K562 (cell line): ENCODE data around the gene DUSP9. TPM values are rescaled to one million over a fixed set of nuclear protein-coding genes. Genes with fewer than 3 reads are reported as not detected.

Experiments used
- CHD4 ChIP-seq: fragments of 200-600 bp; sonication (generic); IDR thresholded peaks from 3 replicates; pipeline ENCODE4 v1.6.1; 2012; ENCODE audit warnings: low read depth, mild to moderate bottlenecking, mixed read lengths, low read length, inconsistent platforms; ENCODE audit not compliant: insufficient read depth, insufficient replicate concordance, poor library complexity, severe bottlenecking
- E2F3 ChIP-seq: fragments of 250-450 bp; sonication (Bioruptor Pico); IDR thresholded peaks from 2 replicates; pipeline ENCODE4 v1.4.0; 2020; ENCODE audit warnings: mild to moderate bottlenecking
- ERF ChIP-seq: fragments of 450-650 bp; formaldehyde crosslinking; IDR thresholded peaks from 2 replicates; pipeline ENCODE4 v1.4.0; 2020; ENCODE audit warnings: mild to moderate bottlenecking, mixed read lengths
- GMEB1 ChIP-seq: fragments of 250-450 bp; sonication (Bioruptor Pico); IDR thresholded peaks from 2 replicates; pipeline ENCODE4 v1.4.0; 2020; ENCODE audit warnings: mild to moderate bottlenecking
- GTF2E2 ChIP-seq: fragments of 200-800 bp; sonication (Bioruptor generic); IDR thresholded peaks from 2 replicates; pipeline ENCODE4 v1.6.1; 2016; ENCODE audit warnings: missing genetic modification characterization, missing compliant biosample characterization
- KDM2B ChIP-seq: fragments of 250-450 bp; sonication (Bioruptor Pico); IDR thresholded peaks from 2 replicates; pipeline ENCODE4 v1.8.0; 2021; ENCODE audit warnings: mild to moderate bottlenecking, moderate library complexity
- KLF1 ChIP-seq: fragments of 450-650 bp; IDR thresholded peaks from 2 replicates; pipeline ENCODE4 v1.6.1; 2016; ENCODE audit warnings: missing genetic modification characterization, missing compliant biosample characterization
- NONO ChIP-seq, 2 experiments: fragments of 200-400 bp in 1 of 2; fragments of 450-650 bp in 1 of 2; formaldehyde crosslinking in 1 of 2; IDR thresholded peaks; 2 replicates each; pipeline ENCODE4 v1.6.1; 2017; ENCODE audit warnings: low read depth in 2 of 2, mild to moderate bottlenecking in 2 of 2, moderate library complexity in 2 of 2, low read length in 1 of 2
- NR0B1 ChIP-seq: fragments of 450-650 bp; IDR thresholded peaks from one replicate; pipeline ENCODE4 v1.6.1; 2018; ENCODE audit warnings: mild to moderate bottlenecking, moderate library complexity; ENCODE audit not compliant: partially characterized antibody
- RAD51 ChIP-seq: fragments of 450-650 bp; IDR thresholded peaks from 2 replicates; pipeline ENCODE4 v1.7.1; 2016; ENCODE audit warnings: low read depth, mild to moderate bottlenecking, borderline replicate concordance
- SUPT5H ChIP-seq: fragments of 450-650 bp; IDR thresholded peaks from 2 replicates; pipeline ENCODE4 v1.6.1; 2016
- TSHZ1 ChIP-seq: fragments of 250-450 bp; sonication (Bioruptor Pico); IDR thresholded peaks from 2 replicates; pipeline ENCODE4 v1.4.0; 2020; ENCODE audit warnings: mild to moderate bottlenecking, moderate library complexity
- YY1 ChIP-seq, 3 experiments: IDR thresholded peaks; 2 replicates each; pipeline ENCODE4 v1.6.1; 2011; ENCODE audit warnings: low read length in 2 of 3, mild to moderate bottlenecking in 2 of 3, moderate library complexity in 2 of 3, borderline replicate concordance in 1 of 3, control low read depth in 1 of 3, low read depth in 1 of 3; ENCODE audit not compliant: insufficient read depth in 3 of 3, insufficient replicate concordance in 2 of 3, control insufficient read depth in 1 of 3, insufficient read length in 1 of 3; ENCODE audit errors: extremely low read depth in 1 of 3
- ZNF184 ChIP-seq: sonication (generic); formaldehyde crosslinking; IDR thresholded peaks from 2 replicates; pipeline ENCODE4 v1.5.0; 2020; ENCODE audit warnings: missing genetic modification reagents
- ZNF23 ChIP-seq: fragments of 250-450 bp; sonication (Bioruptor Pico); IDR thresholded peaks from 2 replicates; pipeline ENCODE4 v1.4.0; 2020; ENCODE audit warnings: mild to moderate bottlenecking
- ZNF316 ChIP-seq: fragments of 450-650 bp; IDR thresholded peaks from 2 replicates; pipeline ENCODE4 v1.6.1; 2016
- polyA plus RNA-seq, 8 experiments: library from polyadenylated mRNA; depleted of rRNA in 4 of 8; stranded (reverse) in 5 of 8; unstranded in 3 of 8; fragments of >200 nt; fragmentation: Nextera tagmentation in 2 of 8; fragmentation: Illumina TruSeq in 1 of 8; extraction: Ambion mirVana in 2 of 8; extraction: Trizol in 1 of 8; gene quantifications; 2 replicates each; pipeline versions ENCODE4 v1.2.1 to v1.2.3, GENCODE V29; 2011 to 2014; ENCODE audit warnings: inconsistent platforms in 1 of 8, missing spikeins in 1 of 8
- total RNA-seq, 7 experiments: library from RNA; depleted of rRNA in 6 of 7; stranded (reverse); fragments of >200 nt in 6 of 7; fragmentation: Illumina TruSeq in 2 of 7; extraction: Trizol in 2 of 7; gene quantifications; 2 replicates each; pipeline versions ENCODE4 v1.2.1 to v1.2.3, GENCODE V29; 2011 to 2021; ENCODE audit warnings: low replicate concordance in 1 of 7
- TF ChIP-seq, protein P1 (sequence below), 2 experiments: IDR thresholded peaks in 1 of 2; conservative IDR thresholded peaks in 1 of 2; 2 replicates each; pipeline ENCODE4 v1.6.1; 2016; ENCODE audit warnings: low read depth in 2 of 2, mild to moderate bottlenecking in 1 of 2, missing compliant biosample characterization in 1 of 2, missing genetic modification characterization in 1 of 2, moderate library complexity in 1 of 2

The DUSP9 gene
- total and polyA plus RNA-seq, 9 of the 15 experiments (the other 6 are each of a cell fraction or from before 2014, with no cell fraction given) = 0.11 to 14.1 (median 5.5) TPM

GRCh38 chrX:153646620-153647373 is at the start of gene DUSP9 (continued):
- TF ChIP-seq GMEB1 (CRISPR knock-in tag) (no peak), NR0B1 (no peak), E2F3 (CRISPR knock-in tag) (no peak), KDM2B (CRISPR knock-in tag) (no peak), SUPT5H (no peak), ZNF184 (CRISPR knock-in tag) (no peak), CHD4 (no peak), RAD51 (no peak), NONO (IDR thresholded peaks at IDR 0.05; ENCODE audit: low read depth in 2 of 2, low read length in 1 of 2) (no peak), ERF (no peak), ZNF316 (no peak), TSHZ1 (no peak), YY1 (IDR thresholded peaks at IDR 0.05; ENCODE audit: borderline replicate concordance in 1 of 3, control insufficient read depth in 1 of 3, extremely low read depth in 1 of 3, insufficient read depth in 3 of 3, insufficient read length in 1 of 3, insufficient replicate concordance in 2 of 3, low read depth in 1 of 3, low read length in 2 of 3) (peak in 1 of 3 experiments; percentile 21), GTF2E2 (tag) (no peak), KLF1 (no peak), ZNF23 (no peak)
- TF ChIP-seq, protein P1, sequence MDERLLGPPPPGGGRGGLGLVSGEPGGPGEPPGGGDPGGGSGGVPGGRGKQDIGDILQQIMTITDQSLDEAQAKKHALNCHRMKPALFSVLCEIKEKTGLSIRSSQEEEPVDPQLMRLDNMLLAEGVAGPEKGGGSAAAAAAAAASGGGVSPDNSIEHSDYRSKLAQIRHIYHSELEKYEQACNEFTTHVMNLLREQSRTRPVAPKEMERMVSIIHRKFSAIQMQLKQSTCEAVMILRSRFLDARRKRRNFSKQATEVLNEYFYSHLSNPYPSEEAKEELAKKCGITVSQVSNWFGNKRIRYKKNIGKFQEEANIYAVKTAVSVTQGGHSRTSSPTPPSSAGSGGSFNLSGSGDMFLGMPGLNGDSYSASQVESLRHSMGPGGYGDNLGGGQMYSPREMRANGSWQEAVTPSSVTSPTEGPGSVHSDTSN (CRISPR knock-in tag; IDR thresholded peaks at IDR 0.05; ENCODE audit: low read depth) = no peak
- TF ChIP-seq, protein P1 (tag; conservative IDR thresholded peaks at IDR 0.05; ENCODE audit: low read depth) = no peak
